Mesenchymal stem cell (in vitro differentiated cells and primary cell): ENCODE results near the gene BTC. TPM values are rescaled to one million over a fixed set of nuclear protein-coding genes. Genes with fewer than 3 reads are reported as not detected.

Source experiments
- DNase-seq: peaks from one replicate; pipeline ENCODE4 v3.0.0-alpha.2; 2013
- H2AFZ ChIP-seq: one replicate; pipeline ENCODE4 v1.6.1; 2013; ENCODE audit warnings: low read depth, mild to moderate bottlenecking, control low read depth, inconsistent platforms, low read length, moderate library complexity
- H2AK5ac ChIP-seq: 2 replicates; pipeline ENCODE4 v1.6.1; 2013; ENCODE audit warnings: low read length, moderate library complexity, mild to moderate bottlenecking, inconsistent platforms; ENCODE audit not compliant: severe bottlenecking
- H2BK120ac ChIP-seq: one replicate; pipeline ENCODE4 v1.6.1; 2013; ENCODE audit warnings: low read depth, mild to moderate bottlenecking, inconsistent platforms, low read length, moderate library complexity
- H2BK12ac ChIP-seq, 2 experiments: one replicate each; pipeline ENCODE4 v1.6.1; 2013; ENCODE audit warnings: inconsistent platforms in 2 of 2, low read length in 2 of 2, mild to moderate bottlenecking in 2 of 2, moderate library complexity in 2 of 2, control low read depth in 1 of 2
- H2BK15ac ChIP-seq: one replicate; pipeline ENCODE4 v1.6.1; 2013; ENCODE audit warnings: mild to moderate bottlenecking, low read depth, inconsistent platforms; ENCODE audit not compliant: poor library complexity, severe bottlenecking
- H2BK5ac ChIP-seq: 2 replicates; pipeline ENCODE4 v1.6.1; 2013; ENCODE audit warnings: low read depth, mild to moderate bottlenecking, low read length, control low read depth, inconsistent platforms; ENCODE audit not compliant: poor library complexity, severe bottlenecking
- H3K14ac ChIP-seq, 2 experiments: one replicate each; pipeline ENCODE4 v1.6.1; 2013; ENCODE audit warnings: inconsistent platforms in 2 of 2, low read length in 2 of 2, control low read depth in 1 of 2, mild to moderate bottlenecking in 1 of 2, moderate library complexity in 1 of 2
- H3K18ac ChIP-seq, 2 experiments: one replicate each; pipeline ENCODE4 v1.6.1; 2013; ENCODE audit warnings: inconsistent platforms in 2 of 2, low read length in 2 of 2, control low read depth in 1 of 2, low read depth in 1 of 2, mild to moderate bottlenecking in 1 of 2
- H3K23ac ChIP-seq, 2 experiments: one replicate each; pipeline ENCODE4 v1.6.1; 2013; ENCODE audit warnings: inconsistent platforms in 2 of 2, low read length in 2 of 2, mild to moderate bottlenecking in 2 of 2, moderate library complexity in 2 of 2, control low read depth in 1 of 2
- H3K27ac ChIP-seq: 2 replicates; pipeline ENCODE4 v1.5.1; 2013; ENCODE audit warnings: mild to moderate bottlenecking, moderate library complexity, low read length, control low read depth, inconsistent platforms; ENCODE audit not compliant: poor library complexity, severe bottlenecking
- H3K27me3 ChIP-seq, 2 experiments: 2 replicates each; pipeline versions ENCODE4 v1.6.1 to v1.7.0; 2013; ENCODE audit warnings: low read length in 2 of 2, mild to moderate bottlenecking in 2 of 2, moderate library complexity in 2 of 2, control low read depth in 1 of 2, inconsistent platforms in 1 of 2; ENCODE audit not compliant: control insufficient read depth in 1 of 2, insufficient read depth in 1 of 2
- H3K36me3 ChIP-seq, 2 experiments: 2 replicates each; pipeline versions ENCODE4 v1.6.1 to v1.7.0; 2013; ENCODE audit warnings: low read length in 2 of 2, control low read depth in 1 of 2, inconsistent platforms in 1 of 2, low read depth in 1 of 2, mild to moderate bottlenecking in 1 of 2; ENCODE audit not compliant: insufficient read depth in 2 of 2, control insufficient read depth in 1 of 2
- H3K4ac ChIP-seq, 2 experiments: one replicate each; pipeline ENCODE4 v1.6.1; 2013; ENCODE audit warnings: inconsistent platforms in 2 of 2, low read length in 2 of 2, mild to moderate bottlenecking in 2 of 2, moderate library complexity in 2 of 2, control low read depth in 1 of 2, low read depth in 1 of 2
- H3K4me1 ChIP-seq: 2 replicates; pipeline ENCODE4 v1.6.1; 2013; ENCODE audit warnings: low read depth, low read length, control low read depth; ENCODE audit not compliant: control insufficient read depth, insufficient read depth
- H3K4me2 ChIP-seq: 2 replicates; pipeline ENCODE4 v1.6.1; 2013; ENCODE audit warnings: low read length, mild to moderate bottlenecking, inconsistent platforms; ENCODE audit not compliant: poor library complexity, severe bottlenecking
- H3K4me3 ChIP-seq, 2 experiments: 2 replicates each; pipeline versions ENCODE4 v1.5.1 to v1.7.0; 2013; ENCODE audit warnings: low read length in 2 of 2, mild to moderate bottlenecking in 2 of 2, control low read depth in 1 of 2, low read depth in 1 of 2; ENCODE audit not compliant: insufficient read depth in 1 of 2
- H3K79me1 ChIP-seq: replicated peaks from 2 replicates; pipeline ENCODE4 v1.6.1; 2013; ENCODE audit warnings: mild to moderate bottlenecking, control low read depth, low read length, inconsistent platforms; ENCODE audit not compliant: poor library complexity, severe bottlenecking
- H3K9ac ChIP-seq: 2 replicates; pipeline ENCODE4 v1.7.0; 2013; ENCODE audit warnings: mild to moderate bottlenecking, low read length, moderate library complexity
- H3K9me3 ChIP-seq: 2 replicates; pipeline ENCODE4 v1.7.0; 2013; ENCODE audit warnings: mild to moderate bottlenecking, low read length; ENCODE audit not compliant: control insufficient read depth
- H4K8ac ChIP-seq: one replicate; pipeline ENCODE4 v1.6.1; 2013; ENCODE audit warnings: inconsistent platforms, mild to moderate bottlenecking, low read length, moderate library complexity
- H4K91ac ChIP-seq: one replicate; pipeline ENCODE4 v1.6.1; 2013; ENCODE audit warnings: mild to moderate bottlenecking, low read length, inconsistent platforms
- WGBS: methylation state at CpG from one replicate; pipeline ENCODE4 v1.1.7; 2013; ENCODE audit warnings: mixed read lengths; 5-methylcytosine and 5-hydroxymethylcytosine counted together
- polyA plus RNA-seq, 2 experiments: library from polyadenylated mRNA; stranded (reverse); fragments of 200-250 nt; gene quantifications; one replicate each; pipeline ENCODE4 v1.2.3, GENCODE V29; 2013

BTC gene
- 0.04 TPM for polyA plus RNA-seq (2013, experiment 1 of 2)
- polyA plus RNA-seq (2013, experiment 2 of 2), result 0.10 TPM

GRCh38 chr4:74794382-74795010 is at the start of gene BTC:
Gene BTC (minus strand): TSS chr4:74794523. CDS start chr4:74794325, 198 bp downstream.
- Histone ChIP-seq H4K91ac (no peak within 1 kb of the TSS), H3K23ac (no peak within 1 kb of the TSS), H2BK12ac (no peak within 1 kb of the TSS), H3K9ac (peak within 1 kb of the TSS; percentile 78), H3K9me3 (no peaks in the 10 kb centered on the region), H3K14ac (peak within 1 kb of the TSS in 1 of 2 experiments; percentile 84), H2AK5ac (no peak within 1 kb of the TSS), H3K27me3 (peaks cover 30 to 58% of the 10 kb centered on the region in 2 experiments), H2BK15ac (no peak within 1 kb of the TSS), H2AFZ (peak within 1 kb of the TSS; percentile 83), H2BK5ac (no peak within 1 kb of the TSS), H3K4me1 (peaks cover 10% of the 10 kb centered on the region), H3K79me1 (no peaks in the 10 kb centered on the region), H4K8ac (peak within 1 kb of the TSS; percentile 2), H3K4me3 (peak within 1 kb of the TSS; percentile 68 to 83), H2BK120ac (no peak within 1 kb of the TSS), H3K36me3 (no peaks in the 10 kb centered on the region), H3K27ac (no peak within 1 kb of the TSS), H3K4me2 (peak within 1 kb of the TSS; percentile 98), H3K4ac (no peak within 1 kb of the TSS), H3K18ac (peak within 1 kb of the TSS in 1 of 2 experiments; percentile 38)
- peak; percentile 20 for DNase-seq
- 5% methylated on average over 21 of the region's 24 CpGs for WGBS

- H2BK12ac ChIP-seq, result no peak overlapping the region
- no peaks in the 10 kb centered on the region for H3K79me1 ChIP-seq
Observed at GRCh38 chr4:74840936-74841509, 46.7 kb upstream of the BTC start.

GRCh38 chr4:74838746-74839370 is 44.5 kb upstream of the BTC start:
- Histone ChIP-seq H3K23ac (no peak overlapping the region), H3K79me1 (no peaks in the 10 kb centered on the region), H3K27me3 (peaks cover 0 to 4% of the 10 kb centered on the region in 2 experiments), H2AFZ (no peak overlapping the region), H2AK5ac (no peak overlapping the region), H3K18ac (no peak overlapping the region), H4K91ac (no peak overlapping the region), H3K4ac (no peak overlapping the region), H3K4me1 (no peaks in the 10 kb centered on the region), H3K9ac (no peak overlapping the region), H3K9me3 (no peaks in the 10 kb centered on the region), H3K36me3 (no peaks in the 10 kb centered on the region), H3K4me2 (no peak overlapping the region), H2BK120ac (no peak overlapping the region), H2BK15ac (no peak overlapping the region), H2BK12ac (no peak overlapping the region), H2BK5ac (no peak overlapping the region), H3K4me3 (no peak overlapping the region), H3K14ac (no peak overlapping the region), H3K27ac (no peak overlapping the region), H4K8ac (no peak overlapping the region)
- peak; percentile 43 for DNase-seq
- WGBS, result 96% methylated on average over 4 of the region's 4 CpGs

More at GRCh38 chr4:74840936-74841509, 46.7 kb upstream of the BTC start:
- DNase-seq, result no peak
- Histone ChIP-seq H3K9me3 (no peaks in the 10 kb centered on the region), H3K4ac (no peak overlapping the region), H2AFZ (no peak overlapping the region), H3K4me2 (no peak overlapping the region), H3K36me3 (no peaks in the 10 kb centered on the region), H3K4me1 (no peaks in the 10 kb centered on the region), H3K4me3 (no peak overlapping the region), H2AK5ac (no peak overlapping the region), H3K18ac (no peak overlapping the region), H3K23ac (no peak overlapping the region), H3K9ac (no peak overlapping the region), H4K8ac (no peak overlapping the region), H3K27me3 (no peaks in the 10 kb centered on the region), H2BK120ac (no peak overlapping the region), H3K27ac (no peak overlapping the region), H3K14ac (no peak overlapping the region), H2BK15ac (no peak overlapping the region), H4K91ac (no peak overlapping the region), H2BK5ac (no peak overlapping the region)
- 85% methylated on average over 7 of the region's 7 CpGs for WGBS

- Histone ChIP-seq H3K9ac (no peak overlapping the region), H3K23ac (no peak overlapping the region), H2BK5ac (no peak overlapping the region), H3K79me1 (no peaks in the 10 kb centered on the region), H4K91ac (no peak overlapping the region), H3K4me2 (no peak overlapping the region), H3K9me3 (peaks cover 2% of the 10 kb centered on the region), H2BK15ac (no peak overlapping the region), H2AFZ (no peak overlapping the region), H3K4me1 (no peaks in the 10 kb centered on the region), H2BK120ac (no peak overlapping the region), H3K27me3 (peaks cover 0 to 4% of the 10 kb centered on the region in 2 experiments), H3K27ac (no peak overlapping the region), H3K18ac (no peak overlapping the region), H4K8ac (no peak overlapping the region), H3K14ac (no peak overlapping the region), H3K4ac (no peak overlapping the region), H2BK12ac (no peak overlapping the region), H3K36me3 (no peaks in the 10 kb centered on the region), H2AK5ac (no peak overlapping the region), H3K4me3 (no peak overlapping the region)
- DNase-seq, result no peak
- 90% methylated on average over 1 of the region's 1 CpG for WGBS
Observed at GRCh38 chr4:74830928-74831327, 36.6 kb upstream of the BTC start.
